IPS DF 4.7 (cell line): ENCODE results near the gene VBP1.
"Not testable (repeated sequence)": the region's sequence is repeated elsewhere in the genome, so short reads cannot be mapped to it uniquely, and the experiment has no call there.

Experiments
- DNase-seq: peaks from one replicate; pipeline ENCODE4 v3.0.0-alpha.2; 2013; ENCODE audit warnings: low spot score; ENCODE audit errors: extremely low read depth

VBP1 gene

DNA sequence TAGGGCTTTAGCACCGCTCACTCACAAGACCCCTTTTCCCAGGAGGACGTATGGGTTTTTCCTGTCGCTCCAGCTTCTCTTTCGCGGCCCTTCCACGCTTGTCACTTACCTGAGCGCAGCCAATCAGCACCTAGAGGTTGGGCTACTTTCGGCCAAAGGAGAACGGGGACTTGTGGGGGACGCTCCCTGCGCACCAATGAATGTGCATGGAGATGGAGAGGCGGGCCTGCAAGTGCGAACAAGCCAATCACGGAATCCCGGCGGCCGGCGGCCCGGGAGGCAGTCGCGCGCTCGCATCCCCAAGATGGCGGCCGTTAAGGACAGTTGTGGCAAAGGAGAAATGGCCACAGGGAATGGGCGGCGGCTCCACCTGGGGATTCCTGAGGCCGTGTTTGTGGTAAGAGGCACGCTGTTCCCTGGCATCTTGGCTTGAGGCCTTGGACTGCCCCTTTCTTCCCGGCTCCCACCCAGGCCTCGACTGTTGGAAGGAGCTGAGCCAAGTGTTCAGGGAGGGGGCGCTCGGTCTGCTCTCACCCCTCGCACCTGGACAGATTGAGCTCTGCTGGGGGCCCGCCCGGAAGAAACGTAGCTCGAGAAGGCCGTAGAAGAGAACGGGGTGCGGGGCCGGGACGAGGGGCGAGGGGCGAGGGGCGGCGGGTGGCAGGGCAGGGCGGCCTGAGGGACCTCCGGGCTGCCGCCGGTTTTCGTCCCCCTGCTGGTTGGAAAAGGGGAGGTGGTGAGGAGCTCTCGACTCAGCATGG, at the start of gene VBP1:
TSS of gene VBP1 (plus strand) at position 282 of the 761 bp plus-strand sequence. CDS start at position 305, 23 bp downstream.
- peak; percentile 56 for DNase-seq

DNA sequence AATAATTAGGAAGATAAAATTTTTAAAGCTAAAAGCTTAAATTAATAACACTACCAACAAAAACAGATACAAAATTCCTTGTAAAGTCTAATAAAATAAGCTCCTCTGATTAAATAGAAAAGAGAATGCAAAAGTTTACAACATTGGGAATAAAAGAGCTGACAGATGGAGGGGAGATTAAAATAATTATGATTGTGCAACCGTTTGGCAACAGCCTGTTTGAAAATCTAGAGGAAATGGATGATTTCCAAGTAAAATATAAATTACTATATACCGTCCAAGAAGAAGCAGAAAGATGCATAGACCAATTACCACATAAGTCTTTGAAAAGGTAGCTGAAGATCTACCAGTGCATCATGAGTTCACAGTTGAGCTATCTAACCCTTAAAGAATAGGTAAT, 46.4 kb upstream of the VBP1 start:
- DNase-seq: no peak

DNA sequence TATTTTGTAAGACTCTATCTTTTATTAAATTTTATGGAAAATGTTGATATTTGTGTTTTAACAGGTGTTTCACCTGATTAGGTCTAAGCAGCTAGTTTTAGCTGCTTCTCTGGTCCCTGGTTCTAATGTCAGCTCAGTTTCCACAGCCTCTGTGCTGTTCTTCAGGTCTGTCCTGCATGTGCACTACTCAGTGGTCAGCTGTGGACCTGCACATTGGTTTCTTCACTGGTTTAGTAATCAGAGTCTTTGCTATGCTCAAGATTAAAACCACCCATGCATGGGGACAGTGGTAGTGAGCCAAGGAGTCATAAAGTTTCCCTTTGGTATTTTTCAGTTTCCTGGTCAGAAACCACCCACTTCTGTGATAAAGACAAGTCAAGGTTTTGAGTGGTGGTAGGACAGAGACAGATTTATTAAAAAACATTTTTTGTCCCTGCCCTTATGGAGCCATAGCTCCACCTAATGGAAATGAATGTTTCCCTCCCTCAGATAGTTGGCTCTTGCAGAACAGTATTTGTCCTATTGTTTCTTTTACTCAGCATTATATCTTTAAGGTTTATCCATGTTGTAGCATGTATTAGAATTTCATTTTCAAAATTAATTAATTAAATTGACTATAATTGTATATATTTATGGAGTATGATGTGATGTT, 36.8 kb upstream of the VBP1 start:
- DNase-seq: no peak

GRCh38 chrX:155188786-155189185, 27.5 kb upstream of the VBP1 start:
- DNase-seq: no peak

DNA sequence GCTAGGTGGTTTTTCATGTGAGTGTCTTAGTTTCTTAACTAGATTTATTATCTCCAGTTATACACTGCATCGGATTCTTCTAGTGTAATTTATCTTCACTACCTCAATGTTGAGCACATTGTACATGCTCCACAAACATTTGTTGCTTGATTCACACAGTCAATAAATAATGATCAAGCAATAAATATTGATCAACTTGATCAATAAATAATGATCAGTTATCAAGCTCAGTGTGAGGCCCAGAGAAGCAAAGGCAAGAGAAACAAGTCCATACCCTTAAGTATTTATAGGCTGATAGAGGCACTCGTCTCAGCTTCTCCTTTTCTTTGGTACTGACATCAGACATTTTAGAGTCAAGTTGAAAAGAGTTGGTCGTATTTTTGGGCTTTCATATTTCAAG, 5.1 kb upstream of the VBP1 start:
- DNase-seq: no peak

DNA sequence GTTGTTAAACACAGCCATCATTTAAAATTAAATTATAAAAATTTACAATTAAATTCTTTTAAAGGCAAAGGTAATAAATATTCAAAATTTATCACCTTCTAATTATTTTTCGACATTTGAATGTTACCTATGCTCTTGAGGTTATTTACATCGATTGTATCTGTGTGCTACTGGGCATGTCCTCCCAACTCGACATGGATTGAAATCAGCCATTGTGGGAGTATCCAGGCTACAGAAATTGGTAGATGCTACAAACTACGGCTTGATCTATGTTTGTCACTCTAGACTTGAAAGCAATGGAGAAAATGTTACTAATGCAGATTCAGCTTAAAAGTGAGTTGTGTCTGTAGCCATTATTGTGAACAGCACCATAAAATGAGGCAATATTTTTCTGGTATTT, 2.5 kb upstream of the VBP1 start:
- DNase-seq: no peak

DNA sequence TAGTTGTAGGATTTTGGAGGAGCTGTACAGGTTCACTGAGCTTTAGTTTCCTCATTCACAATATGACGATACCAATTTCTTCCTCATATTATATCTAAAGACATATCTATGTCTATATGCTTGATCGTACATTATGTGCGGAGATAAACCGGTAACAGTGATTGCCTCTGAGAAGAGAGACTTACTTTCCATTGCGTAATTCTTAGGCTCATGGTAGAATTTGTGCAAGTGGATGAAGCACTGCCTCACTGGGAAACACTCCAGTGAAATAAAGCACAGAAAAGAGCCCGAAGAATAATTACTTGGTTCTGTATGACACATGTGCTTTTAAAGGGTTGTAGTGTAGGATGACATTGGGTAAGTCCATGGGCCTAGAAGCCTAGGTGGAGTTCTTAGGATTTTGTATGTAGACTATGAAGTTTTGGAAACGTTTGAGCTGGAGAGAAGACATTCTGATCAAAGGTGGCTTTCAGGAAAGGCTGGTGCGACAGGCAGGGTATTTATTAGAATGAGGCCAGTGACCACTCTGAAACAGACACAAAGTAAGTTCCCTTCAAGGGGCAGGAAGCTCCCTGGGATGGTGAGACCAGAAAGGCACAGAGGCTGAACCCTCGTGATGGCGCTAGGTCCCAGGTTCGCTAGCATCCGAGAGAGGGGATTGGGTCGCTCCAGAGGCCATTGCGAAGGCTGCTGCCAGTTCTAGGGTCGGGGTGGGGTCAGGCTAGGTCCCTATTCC, 649 bp upstream of the VBP1 start:
- DNase-seq: no peak

DNA sequence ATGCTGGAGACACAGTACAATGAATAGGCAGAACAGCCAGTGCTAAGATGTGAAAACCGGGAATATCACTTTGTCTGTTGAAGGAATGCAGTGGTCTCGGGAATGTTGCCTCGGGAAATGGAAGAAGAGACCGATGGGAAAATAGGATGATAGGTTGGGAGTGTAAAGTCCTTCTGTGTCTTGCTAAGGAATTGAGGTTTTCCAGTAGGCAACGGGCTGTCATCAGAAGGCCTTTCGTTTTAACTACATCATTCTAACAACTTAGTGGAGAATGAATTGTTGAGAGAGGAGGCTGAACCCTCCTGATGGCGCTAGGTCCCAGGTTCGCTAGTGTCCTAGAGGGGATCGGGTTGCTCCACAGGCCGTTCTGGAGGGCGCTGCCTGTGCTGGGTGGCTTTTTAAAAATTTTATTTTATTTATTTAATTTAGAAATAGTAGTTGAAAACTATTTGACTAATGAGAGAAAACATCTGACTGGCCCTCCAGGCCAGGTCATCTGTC, 730 bp downstream of the VBP1 start:
- no peak for DNase-seq

DNA sequence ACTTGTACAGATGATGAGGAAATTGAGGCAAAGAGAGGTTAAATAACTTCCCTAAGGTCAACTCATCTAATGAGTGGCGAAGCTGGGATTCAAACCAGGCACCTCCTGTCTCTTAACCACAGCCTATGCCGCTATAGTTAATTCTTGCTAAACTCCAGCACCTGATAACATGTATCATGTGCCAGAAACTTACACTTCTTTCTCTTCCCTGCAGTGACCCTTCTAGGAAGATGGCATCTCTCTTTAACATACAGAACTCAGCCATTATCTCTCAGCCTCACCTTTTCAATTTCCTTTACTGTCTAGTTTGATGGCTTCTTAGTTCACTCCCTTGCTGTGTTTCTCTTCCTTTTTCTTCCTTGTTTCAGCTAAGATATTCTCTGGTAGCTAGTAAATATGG, 2.5 kb downstream of the VBP1 start:
- DNase-seq: no peak

- no peak for DNase-seq
These were observed 5.1 kb downstream of the VBP1 start for GRCh38 chrX:155221351-155221750.

DNA sequence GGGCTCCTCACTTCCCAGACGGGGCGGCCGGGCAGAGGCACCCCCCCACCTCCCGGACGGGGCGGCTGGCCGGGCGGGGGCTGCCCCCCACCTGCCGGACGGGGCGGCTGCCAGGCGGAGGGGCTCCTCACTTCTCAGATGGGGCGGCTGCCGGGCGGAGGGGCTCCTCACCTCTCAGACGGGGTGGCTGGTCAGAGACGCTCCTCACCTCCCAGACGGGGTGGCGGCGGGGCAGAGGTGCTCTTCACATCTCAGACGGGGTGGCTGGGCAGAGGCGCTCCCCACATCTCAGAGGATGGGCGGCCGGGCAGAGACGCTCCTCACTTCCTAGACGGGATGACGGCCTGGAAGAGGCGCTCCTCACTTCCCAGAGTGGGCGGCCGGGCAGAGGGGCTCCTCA, 7.5 kb downstream of the VBP1 start:
- not testable (repeated sequence) for DNase-seq

GRCh38 chrX:155225774-155226173, 9.5 kb downstream of the VBP1 start:
- no peak for DNase-seq

GRCh38 chrX:155231163-155231562, 14.9 kb downstream of the VBP1 start:
- DNase-seq: no peak

DNA sequence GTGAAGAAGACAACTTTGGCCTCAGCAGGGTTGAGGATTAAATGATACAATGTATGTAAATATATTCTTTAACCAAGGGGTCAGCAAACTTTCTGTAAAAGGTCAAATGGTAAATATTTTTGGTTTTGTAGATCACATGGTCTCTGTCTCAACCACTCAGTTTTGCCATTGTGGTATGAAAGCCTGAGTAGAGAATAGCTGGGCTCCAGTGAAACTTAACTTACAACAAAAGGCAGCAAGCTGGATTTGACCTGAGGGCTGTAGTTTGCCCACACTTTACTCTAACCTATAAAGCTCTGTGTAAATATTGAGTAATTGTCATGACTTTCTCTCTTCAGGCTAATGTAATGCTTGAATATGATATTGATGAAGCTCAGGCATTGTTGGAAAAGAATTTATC, 19.6 kb downstream of the VBP1 start:
- DNase-seq: no peak

DNA sequence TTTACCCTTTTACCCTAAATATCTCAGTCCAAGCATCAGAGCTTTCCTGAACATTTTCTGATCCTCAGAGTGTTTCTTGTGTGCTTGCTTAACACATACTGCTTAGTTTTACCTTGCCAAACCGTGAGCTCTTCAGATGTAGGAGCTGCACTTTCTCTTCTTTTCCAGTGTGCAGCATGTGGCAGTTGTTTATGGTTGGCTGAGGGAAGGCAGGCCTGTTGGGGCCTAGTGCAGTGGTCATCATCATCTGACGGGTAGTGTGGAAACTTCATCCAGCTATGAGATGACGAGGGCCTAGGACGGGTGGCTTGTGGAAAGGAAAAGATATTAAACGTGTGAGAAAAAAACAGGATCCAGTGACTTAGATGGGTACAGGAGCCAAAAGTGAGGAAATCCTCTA, 21.5 kb downstream of the VBP1 start:
- DNase-seq: no peak

GRCh38 chrX:155242300-155242699, 26.0 kb downstream of the VBP1 start:
- DNase-seq: no peak

GRCh38 chrX:155246748-155247147, 30.5 kb downstream of the VBP1 start:
- DNase-seq: no peak

DNA sequence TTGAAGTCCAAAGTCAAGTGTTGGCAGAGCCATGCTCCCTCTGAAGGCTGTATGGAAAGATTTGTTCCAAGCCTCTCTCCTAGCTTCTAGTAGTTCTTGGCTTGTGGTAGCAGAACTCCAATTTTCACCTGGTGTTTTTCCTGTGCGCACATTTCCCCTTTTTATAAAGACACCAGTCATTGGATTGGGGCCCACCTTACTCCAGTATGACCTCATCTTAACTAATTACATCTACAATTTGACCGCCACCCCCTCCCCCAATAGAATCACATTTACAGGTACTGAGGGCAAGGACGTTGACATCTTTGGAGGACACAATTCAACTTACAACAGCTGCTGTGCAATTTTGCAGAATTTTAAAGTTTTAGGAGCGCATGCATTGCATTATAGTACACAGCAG, 31.2 kb downstream of the VBP1 start:
- DNase-seq: no peak

DNA sequence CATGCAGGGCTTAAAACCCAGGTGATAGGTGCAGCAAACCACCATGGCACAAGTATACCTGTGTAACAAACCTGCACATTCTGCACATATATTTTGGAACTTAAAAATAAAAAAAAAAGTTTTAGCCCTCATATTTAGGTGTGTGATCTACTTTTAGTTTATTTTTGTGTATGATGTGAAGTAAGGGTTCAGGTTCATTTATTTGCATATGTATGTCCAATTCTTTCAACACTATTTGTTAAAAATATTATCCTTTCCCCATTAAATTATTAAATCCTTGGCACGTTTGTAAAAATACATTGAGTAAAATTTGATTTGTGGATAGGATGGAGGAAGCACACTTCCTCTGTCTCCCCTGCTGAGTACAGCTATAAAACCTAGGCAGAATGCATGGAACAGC, 35.1 kb downstream of the VBP1 start:
- no peak for DNase-seq

- DNase-seq: no peak
These were observed 43.5 kb downstream of the VBP1 start for GRCh38 chrX:155259752-155260151.

GRCh38 chrX:155262970-155263754, 46.9 kb downstream of the VBP1 start:
- DNase-seq: no peak
